Upper lobe of left lung (tissue), 4 donors: ENCODE measurements around the gene TTC28.

Experiments used
- CTCF ChIP-seq, 6 experiments: fragments of 450-650 bp in 4 of 6; fragments of 200-600 bp in 2 of 6; sonication (generic) in 2 of 6; IDR thresholded peaks; one replicate each; pipeline ENCODE4 v1.5.1; 2016 to 2019; ENCODE audit warnings: antibody characterized with exemption in 6 of 6
- EP300 ChIP-seq, 4 donors: sonication (generic); formaldehyde crosslinking; IDR thresholded peaks; one replicate each; pipeline ENCODE4 v1.5.1; 2017; ENCODE audit warnings: antibody characterized with exemption in 4 of 4, control low read depth in 2 of 4
- POLR2A ChIP-seq, 4 donors: fragments of 450-650 bp; IDR thresholded peaks; one replicate each; pipeline ENCODE4 v1.5.1; 2016 to 2017; ENCODE audit warnings: antibody characterized with exemption in 4 of 4, mild to moderate bottlenecking in 2 of 4
- POLR2AphosphoS5 ChIP-seq, 2 donors: sonication (generic); formaldehyde crosslinking; IDR thresholded peaks; one replicate each; pipeline ENCODE4 v1.5.1; 2017; ENCODE audit warnings: antibody characterized with exemption in 2 of 2

GRCh38 chr22:28185130-28185529, 494.5 kb downstream of the TTC28 start:
- TF ChIP-seq CTCF (IDR thresholded peaks at IDR 0.05) (no peak), POLR2A (IDR thresholded peaks at IDR 0.05) (no peak), POLR2AphosphoS5 (IDR thresholded peaks at IDR 0.05) (no peak), EP300 (IDR thresholded peaks at IDR 0.05) (no peak)
